Urothelium cell line (cell line): ENCODE data around the gene SLC37A1.

ENCODE experiments used
- DNase-seq: peaks from one replicate; pipeline ENCODE4 v3.0.0; 2011; ENCODE audit warnings: low spot score, mixed read lengths
- FAIRE-seq: peaks from 2 replicates; lab custom pipeline; 2011; peaks lifted over from hg19 to GRCh38; lab: Jason Lieb, UNC

SLC37A1 gene

DNA sequence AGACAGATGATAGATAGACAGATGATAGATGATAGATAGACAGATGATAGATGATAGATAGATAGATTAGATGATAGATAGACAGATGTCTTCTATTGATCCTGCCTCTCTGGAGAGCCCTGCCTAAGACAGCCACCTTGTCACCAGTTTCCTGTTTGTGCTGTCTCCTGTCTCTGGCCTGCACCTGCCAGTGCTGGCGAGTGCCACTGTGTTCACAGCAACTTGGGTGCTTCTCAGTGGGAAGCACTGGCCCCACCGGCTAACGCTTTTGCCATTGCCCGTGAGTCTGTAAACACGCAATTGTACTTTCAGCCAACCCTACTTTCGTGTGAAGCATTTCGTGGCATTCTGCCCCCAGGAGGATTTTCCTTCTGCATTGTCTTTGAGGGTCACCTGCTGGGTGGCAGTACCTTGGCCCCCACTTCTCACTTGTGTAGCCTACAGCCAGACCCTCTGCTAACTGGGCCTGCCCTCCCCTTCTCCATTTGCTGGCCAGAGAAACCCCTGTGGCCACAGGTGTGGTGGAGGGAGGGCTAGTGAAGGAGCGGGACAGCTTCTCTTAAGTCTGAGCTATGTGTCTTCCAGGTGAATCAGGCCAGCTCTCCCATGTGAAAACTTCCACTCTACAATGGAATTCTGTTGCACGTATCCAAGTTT is 116.4 kb downstream of the SLC37A1 start:
- DNase-seq = no peak
- FAIRE-seq = no peak

DNA sequence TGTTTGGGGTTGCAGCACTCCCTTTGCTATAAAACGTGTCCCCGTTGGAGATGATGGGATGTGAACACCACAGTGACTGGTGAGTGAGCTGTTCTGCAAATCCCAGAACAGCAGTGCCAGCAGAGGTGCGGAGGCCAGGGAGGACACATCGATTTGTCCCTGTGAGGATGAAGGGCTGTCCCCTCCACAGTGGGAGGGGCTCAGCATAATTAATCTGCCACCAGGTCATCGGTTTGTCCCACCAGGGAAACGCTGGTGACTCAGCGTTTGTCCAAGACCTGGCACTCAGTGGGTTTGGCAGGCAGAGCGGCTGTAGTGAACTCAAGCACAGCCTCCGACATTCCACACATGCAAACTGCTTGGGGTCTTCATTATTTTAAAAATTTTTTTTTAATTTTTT is 117.0 kb downstream of the SLC37A1 start:
- DNase-seq (no peak), FAIRE-seq (no peak)
